Astrocyte of the cerebellum (primary cell): ENCODE data around the gene SIAH1.
"Not testable (repeated sequence)": the region's sequence is repeated elsewhere in the genome, so short reads cannot be mapped to it uniquely, and the experiment has no call there.

Experiments used
- DNase-seq: peaks from one replicate; pipeline ENCODE4 v3.0.0-alpha.2; 2011; ENCODE audit warnings: low read depth
- H3K4me3 ChIP-seq: 2 replicates; pipeline ENCODE4 v1.5.1; 2011; ENCODE audit warnings: mild to moderate bottlenecking, low read depth, low read length, moderate library complexity
- in situ Hi-C: cut with HindIII; loops from 2 replicates; pipeline ENCODE4 v1.10.0; 2017; ENCODE audit warnings: low sequenced_read_pairs
- TF ChIP-seq, protein P1 (sequence below): IDR thresholded peaks from 2 replicates; pipeline ENCODE4 v1.5.1; 2012; ENCODE audit warnings: low read length, low read depth, moderate library complexity, mild to moderate bottlenecking; ENCODE audit errors: missing control alignments

Gene SIAH1

DNA sequence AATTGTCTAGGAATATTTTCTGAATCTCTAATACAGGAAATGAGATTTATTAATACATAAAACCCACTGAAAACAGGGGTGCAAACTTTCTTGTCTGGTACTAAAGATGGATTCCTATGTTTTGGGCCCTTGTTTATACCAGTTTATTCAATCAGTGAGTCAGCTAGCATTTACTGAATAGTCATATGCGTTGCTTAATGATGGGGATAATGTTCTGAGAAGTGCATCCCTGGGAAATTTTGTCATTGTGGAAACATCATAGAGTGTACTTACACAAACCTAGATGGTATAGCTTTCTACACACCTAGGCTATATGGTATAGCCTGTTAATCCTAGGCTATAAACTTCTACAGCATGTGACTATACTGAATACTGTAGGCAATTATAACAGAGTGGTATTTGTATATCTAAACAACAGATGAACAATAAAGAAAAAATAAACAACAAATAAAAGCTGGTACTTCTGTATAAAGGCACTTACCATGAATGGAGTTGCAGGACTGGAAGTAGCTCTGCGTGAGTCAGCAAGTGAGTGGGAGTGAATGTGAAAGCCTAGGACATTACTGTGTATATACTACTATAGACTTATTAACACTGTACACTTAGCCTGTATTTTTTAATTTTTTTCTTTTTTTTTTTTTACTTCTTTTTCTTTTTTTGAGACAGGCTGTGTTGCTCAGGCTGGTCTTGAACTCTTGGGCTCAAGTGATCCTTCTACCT, 63.7 kb downstream of the SIAH1 start:
- in situ Hi-C loops, result no loop called here
- H3K4me3 ChIP-seq, result no peak overlapping the region
- no peak for DNase-seq
- TF ChIP-seq, protein P1, sequence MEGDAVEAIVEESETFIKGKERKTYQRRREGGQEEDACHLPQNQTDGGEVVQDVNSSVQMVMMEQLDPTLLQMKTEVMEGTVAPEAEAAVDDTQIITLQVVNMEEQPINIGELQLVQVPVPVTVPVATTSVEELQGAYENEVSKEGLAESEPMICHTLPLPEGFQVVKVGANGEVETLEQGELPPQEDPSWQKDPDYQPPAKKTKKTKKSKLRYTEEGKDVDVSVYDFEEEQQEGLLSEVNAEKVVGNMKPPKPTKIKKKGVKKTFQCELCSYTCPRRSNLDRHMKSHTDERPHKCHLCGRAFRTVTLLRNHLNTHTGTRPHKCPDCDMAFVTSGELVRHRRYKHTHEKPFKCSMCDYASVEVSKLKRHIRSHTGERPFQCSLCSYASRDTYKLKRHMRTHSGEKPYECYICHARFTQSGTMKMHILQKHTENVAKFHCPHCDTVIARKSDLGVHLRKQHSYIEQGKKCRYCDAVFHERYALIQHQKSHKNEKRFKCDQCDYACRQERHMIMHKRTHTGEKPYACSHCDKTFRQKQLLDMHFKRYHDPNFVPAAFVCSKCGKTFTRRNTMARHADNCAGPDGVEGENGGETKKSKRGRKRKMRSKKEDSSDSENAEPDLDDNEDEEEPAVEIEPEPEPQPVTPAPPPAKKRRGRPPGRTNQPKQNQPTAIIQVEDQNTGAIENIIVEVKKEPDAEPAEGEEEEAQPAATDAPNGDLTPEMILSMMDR, result no peak

DNA sequence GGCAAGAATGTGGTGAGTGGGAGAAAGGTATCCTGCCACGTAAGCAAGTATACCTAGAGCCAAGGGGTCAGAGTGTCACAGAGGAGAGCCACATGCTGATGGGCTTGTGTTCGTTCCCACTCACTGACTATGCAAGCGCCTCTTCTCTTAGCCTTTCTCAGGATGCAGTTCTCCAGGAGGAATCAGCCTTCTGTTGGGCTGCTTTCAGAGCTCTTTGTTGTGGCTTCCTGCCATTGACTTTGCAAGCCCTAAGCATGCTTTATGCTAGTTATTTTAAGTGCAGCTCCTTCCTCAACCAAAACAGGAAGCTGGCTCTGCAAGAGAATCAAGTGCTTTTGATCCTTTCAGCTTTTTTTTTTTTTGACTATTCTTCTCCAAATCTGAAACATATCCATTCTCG, 66.6 kb downstream of the SIAH1 start:
- TF ChIP-seq, protein P1, result no peak
- no peak overlapping the region for H3K4me3 ChIP-seq
- DNase-seq, result peak; percentile 45
- in situ Hi-C loops, result no loop called here

DNA sequence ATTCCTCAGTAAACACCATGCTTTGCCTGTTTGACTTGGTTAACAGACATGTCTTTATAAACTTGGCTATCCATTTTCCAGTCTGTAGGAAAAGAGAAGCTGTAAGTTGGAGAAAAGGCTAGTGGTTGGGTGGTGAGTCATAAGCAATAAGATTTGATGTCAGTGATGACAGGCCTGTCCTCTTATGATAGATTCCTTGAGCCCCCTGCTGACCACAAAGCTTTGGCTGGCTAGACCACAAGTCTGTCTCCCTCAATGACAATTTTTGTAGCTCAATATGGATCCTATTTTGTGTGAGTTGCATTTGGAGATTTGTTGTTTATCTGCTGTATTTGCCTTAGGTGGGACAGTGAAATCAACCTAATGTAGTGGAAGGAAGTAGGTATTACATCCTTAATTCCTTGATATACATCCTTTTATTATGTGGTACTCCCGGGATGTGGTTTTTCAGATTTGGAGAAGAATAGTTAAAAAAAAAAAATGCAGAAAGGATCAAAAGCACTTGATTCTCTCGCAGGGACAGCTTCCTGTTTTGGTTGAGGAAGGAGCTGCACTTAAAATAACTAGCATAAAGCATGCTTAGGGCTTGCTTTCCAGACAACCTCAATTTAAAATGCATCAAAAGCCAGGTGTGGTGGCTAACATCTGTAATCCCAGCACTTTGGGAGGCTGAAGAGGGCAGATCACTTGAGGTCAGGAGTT, 67.4 kb downstream of the SIAH1 start:
- peak; percentile 70 for DNase-seq
- TF ChIP-seq, protein P1, result no peak
- in situ Hi-C loops, result no loop called here
- H3K4me3 ChIP-seq, result no peak overlapping the region

DNA sequence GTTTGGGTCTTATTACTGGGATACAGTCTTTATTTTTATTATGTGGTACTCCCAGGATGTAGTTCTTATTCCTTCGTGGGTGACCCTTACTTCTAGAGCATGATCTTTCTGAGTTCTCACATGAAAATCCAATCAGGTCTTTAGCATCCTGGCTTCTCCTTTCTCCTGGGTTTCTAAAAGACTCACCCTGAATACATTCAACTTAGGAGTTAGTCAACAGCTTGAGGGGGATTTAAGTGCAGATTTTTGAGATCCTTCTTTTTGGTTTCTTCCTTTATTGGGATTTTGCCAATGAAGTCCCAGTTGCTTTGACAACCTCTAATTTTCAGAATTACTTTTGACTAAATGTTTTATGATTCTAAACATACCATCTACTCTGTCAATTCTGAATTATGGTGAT, 68.2 kb downstream of the SIAH1 start:
- H3K4me3 ChIP-seq, result no peak overlapping the region
- no peak for DNase-seq
- in situ Hi-C loops, result no loop called here
- TF ChIP-seq, protein P1, result no peak

DNA sequence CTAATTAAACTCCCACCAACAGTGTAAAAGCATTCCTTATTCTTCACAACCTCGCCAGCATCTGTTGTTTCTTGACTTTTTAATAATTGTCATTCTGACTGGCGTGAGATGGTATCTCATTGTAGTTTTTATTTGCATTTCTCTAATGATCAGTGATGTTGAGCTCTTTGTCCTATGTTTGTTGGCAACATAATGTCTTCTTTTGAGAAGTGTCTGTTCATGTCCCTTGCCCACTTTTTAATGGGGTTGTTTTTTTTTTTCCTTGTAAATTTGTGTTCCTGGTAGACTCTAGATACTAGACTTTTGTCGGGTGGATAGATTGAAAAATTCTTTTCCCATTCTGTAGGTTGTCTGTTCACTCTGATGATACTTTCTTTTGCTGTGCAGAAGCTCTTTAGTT, 71.3 kb downstream of the SIAH1 start:
- in situ Hi-C loops, DNase-seq, H3K4me3 ChIP-seq: not testable (repeated sequence)

DNA sequence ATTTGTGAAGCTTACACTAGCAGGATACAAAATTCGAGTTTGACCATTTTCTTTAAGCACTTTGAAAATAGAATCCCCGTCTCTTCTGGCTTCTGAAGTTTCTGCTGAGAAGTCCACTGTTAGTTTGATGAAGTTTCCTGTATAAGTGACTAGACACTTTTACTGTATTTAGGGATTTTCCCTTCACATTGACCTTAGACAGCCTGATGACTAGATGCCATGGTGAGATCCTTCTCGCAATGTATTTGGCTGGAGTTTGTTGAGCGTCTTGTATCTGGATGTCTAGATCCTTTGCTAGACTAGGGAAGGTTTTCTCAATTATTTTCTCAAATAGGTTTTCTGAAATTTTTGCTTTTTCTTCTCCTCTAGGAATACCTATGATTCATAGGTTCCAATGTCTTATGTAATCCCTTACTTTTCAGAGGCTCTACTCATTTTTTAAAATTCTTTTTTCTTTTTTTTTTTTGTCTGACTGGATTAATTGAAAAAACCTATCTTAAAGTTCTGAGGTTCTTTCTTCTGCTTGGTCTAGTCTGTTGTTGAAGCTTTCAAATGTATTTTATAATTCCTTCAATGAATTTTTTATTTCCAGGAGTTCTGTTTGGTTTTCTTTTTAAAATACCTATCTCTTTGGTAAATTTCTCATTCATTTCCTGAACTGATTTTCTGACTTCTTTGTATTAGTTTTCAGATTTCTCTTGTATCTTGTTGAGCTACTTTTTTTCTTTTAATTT, 74.1 kb downstream of the SIAH1 start:
- TF ChIP-seq, protein P1, result no peak

More for the DNA sequence above, 74.1 kb downstream of the SIAH1 start:
- in situ Hi-C loops, result no loop called here
- no peak for DNase-seq
- H3K4me3 ChIP-seq, result no peak overlapping the region
